SKM-1 (cell line): Measurements from ENCODE around the gene KCNJ1.

ENCODE experiments used
- DNase-seq: peaks from one replicate; lab custom pipeline; 2025; ENCODE audit not compliant: unreplicated experiment; lab: John Stamatoyannopoulos, UW

The KCNJ1 gene

GRCh38 chr11:128789497-128790150 is 77.5 kb downstream of the KCNJ1 start:
- DNase-seq = no peak
